A549 (cell line): ENCODE results near the gene OBSCN. TPM values are rescaled to one million over a fixed set of nuclear protein-coding genes. Genes with fewer than 3 reads are reported as not detected.
A peak's percentile ranks its signal among the peaks of the same experiment; 100 is the strongest.

Experiments used
- ATAC-seq, 2 experiments: fragments of 200-7000 bp in 1 of 2; fragments of >200 bp in 1 of 2; cut with Nextera tagmentation in 1 of 2; cut with Tn5 transposase in 1 of 2; 3 replicates each; pipeline versions ENCODE4 v1.8.0 to v1.9.1; 2018 to 2020; ENCODE audit warnings: mild to moderate bottlenecking in 1 of 2, moderate library complexity in 1 of 2
- CTCF ChIA-PET: fragments of 300-600 bp; sonication (Branson Sonifier 250); formaldehyde crosslinking; extraction: SDS; loops from one replicate; lab custom pipeline; 2021; ENCODE audit warnings: antibody characterized with exemption, inconsistent platforms; lab: Yijun Ruan, JAX
- POLR2A ChIA-PET: fragments of 350-600 bp; formaldehyde crosslinking; extraction: SDS; loops from one replicate; lab custom pipeline; 2021; ENCODE audit warnings: antibody characterized with exemption, inconsistent platforms; lab: Yijun Ruan, JAX
- DNase-seq, 2 experiments: peaks; one replicate each; pipeline versions ENCODE4 v3.0.0 to v3.0.0-alpha.2; 2011 to 2016; ENCODE audit warnings: low read depth in 1 of 2, low spot score in 1 of 2
- FAIRE-seq: peaks from 2 replicates; lab custom pipeline; 2011; peaks lifted over from hg19 to GRCh38; lab: Jason Lieb, UNC
- H3K27ac ChIP-seq, 2 experiments: fragments of >200 bp; sonication (Bioruptor Twin); formaldehyde crosslinking; 3 replicates each; pipeline ENCODE4 v1.5.1; 2016 to 2017
- H3K4me1 ChIP-seq: fragments of >200 bp; sonication (Bioruptor Twin); formaldehyde crosslinking; 3 replicates; pipeline ENCODE4 v1.6.1; 2016
- H3K4me2 ChIP-seq: fragments of >200 bp; sonication (Bioruptor Twin); formaldehyde crosslinking; 3 replicates; pipeline ENCODE4 v1.6.1; 2016
- H3K4me3 ChIP-seq: fragments of >200 bp; sonication (Bioruptor Twin); formaldehyde crosslinking; 3 replicates; pipeline ENCODE4 v1.5.1; 2016
- H3K9me3 ChIP-seq: fragments of >200 bp; sonication (Bioruptor Twin); formaldehyde crosslinking; 3 replicates; pipeline ENCODE4 v1.6.1; 2016
- CBX8 ChIP-seq: fragments of 200-600 bp; sonication (generic); IDR thresholded peaks from 2 replicates; pipeline ENCODE4 v1.6.1; 2016
- ESRRA ChIP-seq: fragments of 150-350 bp; IDR thresholded peaks from 2 replicates; pipeline ENCODE4 v1.6.1; 2014; ENCODE audit warnings: mild to moderate bottlenecking, low read length, borderline replicate concordance
- FOXS1 ChIP-seq: fragments of 250-450 bp; sonication (Bioruptor Pico); IDR thresholded peaks from 2 replicates; pipeline ENCODE4 v1.5.0; 2020; ENCODE audit warnings: mild to moderate bottlenecking, moderate library complexity
- HEYL ChIP-seq: fragments of 250-450 bp; sonication (Bioruptor Pico); IDR thresholded peaks from 2 replicates; pipeline ENCODE4 v1.8.0; 2021; ENCODE audit warnings: mild to moderate bottlenecking, moderate library complexity
- MAZ ChIP-seq: fragments of 150-350 bp; IDR thresholded peaks from 2 replicates; pipeline ENCODE4 v1.6.1; 2014; ENCODE audit warnings: antibody characterized with exemption, low read depth, low read length, borderline replicate concordance
- MYC ChIP-seq: IDR thresholded peaks from 2 replicates; pipeline ENCODE4 v1.6.1; 2012; ENCODE audit warnings: mild to moderate bottlenecking, inconsistent platforms, low read length, improper control_type of control experiment, borderline replicate concordance
- NR3C1 ChIP-seq: fragments of >200 bp; sonication (Bioruptor Twin); formaldehyde crosslinking; IDR thresholded peaks from 3 replicates; pipeline ENCODE4 v1.6.1; 2017
- PHF8 ChIP-seq: fragments of 200-600 bp; sonication (generic); IDR thresholded peaks from 2 replicates; pipeline ENCODE4 v1.6.1; 2016; ENCODE audit warnings: low read depth, mild to moderate bottlenecking, antibody characterized with exemption, moderate library complexity, borderline replicate concordance
- RARB ChIP-seq: fragments of 250-450 bp; sonication (Bioruptor Pico); IDR thresholded peaks from 2 replicates; pipeline ENCODE4 v1.8.0; 2021; ENCODE audit warnings: mild to moderate bottlenecking, moderate library complexity
- RFX5 ChIP-seq: fragments of 450-650 bp; IDR thresholded peaks from 2 replicates; pipeline ENCODE4 v1.7.1; 2014; ENCODE audit warnings: antibody characterized with exemption, mild to moderate bottlenecking, moderate library complexity
- RNF2 ChIP-seq: fragments of 200-600 bp; sonication (generic); IDR thresholded peaks from 2 replicates; pipeline ENCODE4 v1.6.1; 2016; ENCODE audit warnings: low read depth, mild to moderate bottlenecking, antibody characterized with exemption, moderate library complexity, borderline replicate concordance
- SREBF2 ChIP-seq: fragments of 450-650 bp; IDR thresholded peaks from 2 replicates; pipeline ENCODE4 v1.6.1; 2014; ENCODE audit warnings: mild to moderate bottlenecking, moderate library complexity
- ZNF302 ChIP-seq: fragments of 250-450 bp; sonication (Bioruptor Pico); IDR thresholded peaks from 2 replicates; pipeline ENCODE4 v1.9.0; 2021; ENCODE audit warnings: inconsistent platforms, mild to moderate bottlenecking, moderate library complexity
- ZSCAN20 ChIP-seq: fragments of 250-450 bp; sonication (Bioruptor Pico); IDR thresholded peaks from 2 replicates; pipeline ENCODE4 v1.8.0; 2022; ENCODE audit warnings: mild to moderate bottlenecking, moderate library complexity
- WGBS: methylation state at CpG from one replicate; pipeline ENCODE4 v1.1.6; 2017; ENCODE audit errors: missing lambda C conversion rate; 5-methylcytosine and 5-hydroxymethylcytosine counted together
- polyA plus RNA-seq, 4 experiments: library from polyadenylated mRNA; depleted of rRNA in 3 of 4; stranded (reverse); fragments of >200 nt; fragmentation: RNase III in 1 of 4; extraction: RNeasy Plus Mini Kit Qiagen cat#74134 plus additional on column Dnase treatment in 1 of 4; gene quantifications; 2 replicates in 3 of 4; 3 replicates in 1 of 4; pipeline ENCODE4 v1.2.3, GENCODE V29; 2011 to 2017
- TF ChIP-seq, protein P1 (sequence below): fragments of >200 bp; sonication (Bioruptor Twin); formaldehyde crosslinking; IDR thresholded peaks from 3 replicates; pipeline ENCODE4 v1.5.1; 2016
- TF ChIP-seq, protein P2 (sequence below): fragments of 250-450 bp; sonication (Bioruptor Pico); IDR thresholded peaks from 2 replicates; pipeline ENCODE4 v1.5.0; 2021; ENCODE audit warnings: mild to moderate bottlenecking, moderate library complexity, borderline replicate concordance
- TF ChIP-seq, protein P3 (sequence below): IDR thresholded peaks from 2 replicates; pipeline ENCODE4 v1.6.1; 2012; ENCODE audit warnings: low read depth, borderline replicate concordance
- TF ChIP-seq, protein P4 (sequence below): IDR thresholded peaks from 2 replicates; pipeline ENCODE4 v1.6.1; 2012
- TF ChIP-seq, protein P5 (sequence below): fragments of 450-650 bp; IDR thresholded peaks from 2 replicates; pipeline ENCODE4 v1.6.1; 2014; ENCODE audit warnings: antibody characterized with exemption
- TF ChIP-seq, protein P6 (sequence below): IDR thresholded peaks from 2 replicates; pipeline ENCODE4 v1.6.1; 2012

OBSCN gene
- polyA plus RNA-seq, 2 of the 4 experiments (the other 2 are of a cell fraction): 3.1 to 6.8 TPM

DNA sequence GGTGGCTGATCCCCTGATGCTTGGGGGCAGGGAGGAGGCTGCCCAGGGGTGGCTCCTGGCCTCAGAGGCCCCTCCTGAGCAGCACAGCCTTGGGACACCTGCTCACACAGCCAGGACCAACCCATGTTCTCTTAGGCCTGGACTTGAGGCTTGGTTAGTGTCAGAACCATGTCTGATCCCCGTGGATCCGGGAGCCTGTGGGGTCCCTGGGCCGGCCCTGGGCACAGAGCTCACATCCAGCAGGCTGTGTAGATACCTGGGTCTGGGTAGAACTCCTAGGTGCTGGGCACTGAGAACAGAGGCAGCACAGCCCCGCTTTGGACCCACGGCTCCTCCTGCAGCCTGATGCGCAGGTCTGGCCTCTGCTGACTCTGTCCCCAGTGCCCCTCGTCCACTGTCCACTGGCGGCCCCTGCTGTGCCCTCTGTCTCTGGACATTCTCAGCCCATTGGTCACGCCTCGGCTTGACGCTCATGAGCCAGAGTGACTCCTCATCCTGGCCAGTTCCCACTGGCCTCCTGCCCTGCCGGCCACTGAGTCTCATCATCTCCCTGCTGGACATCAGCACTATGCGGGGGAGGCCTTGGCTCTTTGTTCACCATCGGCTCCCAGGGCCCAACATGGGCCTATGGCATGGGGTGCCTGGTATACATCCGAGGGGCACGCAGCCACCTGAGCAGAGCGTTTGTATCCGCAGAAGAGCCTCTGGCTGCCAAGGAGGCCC lies 128.6 kb downstream of the OBSCN start:
- TF ChIP-seq, protein P1, sequence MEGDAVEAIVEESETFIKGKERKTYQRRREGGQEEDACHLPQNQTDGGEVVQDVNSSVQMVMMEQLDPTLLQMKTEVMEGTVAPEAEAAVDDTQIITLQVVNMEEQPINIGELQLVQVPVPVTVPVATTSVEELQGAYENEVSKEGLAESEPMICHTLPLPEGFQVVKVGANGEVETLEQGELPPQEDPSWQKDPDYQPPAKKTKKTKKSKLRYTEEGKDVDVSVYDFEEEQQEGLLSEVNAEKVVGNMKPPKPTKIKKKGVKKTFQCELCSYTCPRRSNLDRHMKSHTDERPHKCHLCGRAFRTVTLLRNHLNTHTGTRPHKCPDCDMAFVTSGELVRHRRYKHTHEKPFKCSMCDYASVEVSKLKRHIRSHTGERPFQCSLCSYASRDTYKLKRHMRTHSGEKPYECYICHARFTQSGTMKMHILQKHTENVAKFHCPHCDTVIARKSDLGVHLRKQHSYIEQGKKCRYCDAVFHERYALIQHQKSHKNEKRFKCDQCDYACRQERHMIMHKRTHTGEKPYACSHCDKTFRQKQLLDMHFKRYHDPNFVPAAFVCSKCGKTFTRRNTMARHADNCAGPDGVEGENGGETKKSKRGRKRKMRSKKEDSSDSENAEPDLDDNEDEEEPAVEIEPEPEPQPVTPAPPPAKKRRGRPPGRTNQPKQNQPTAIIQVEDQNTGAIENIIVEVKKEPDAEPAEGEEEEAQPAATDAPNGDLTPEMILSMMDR: no peak
- TF ChIP-seq MYC (no peak), RARB (no peak), ESRRA (no peak), SREBF2 (no peak), ZNF302 (CRISPR knock-in tag) (no peak), HEYL (CRISPR knock-in tag) (no peak), CBX8 (no peak), PHF8 (no peak), ZSCAN20 (CRISPR knock-in tag) (no peak), NR3C1 (no peak), RFX5 (no peak), RNF2 (no peak), FOXS1 (CRISPR knock-in tag) (no peak), MAZ (no peak)
- TF ChIP-seq, protein P2, sequence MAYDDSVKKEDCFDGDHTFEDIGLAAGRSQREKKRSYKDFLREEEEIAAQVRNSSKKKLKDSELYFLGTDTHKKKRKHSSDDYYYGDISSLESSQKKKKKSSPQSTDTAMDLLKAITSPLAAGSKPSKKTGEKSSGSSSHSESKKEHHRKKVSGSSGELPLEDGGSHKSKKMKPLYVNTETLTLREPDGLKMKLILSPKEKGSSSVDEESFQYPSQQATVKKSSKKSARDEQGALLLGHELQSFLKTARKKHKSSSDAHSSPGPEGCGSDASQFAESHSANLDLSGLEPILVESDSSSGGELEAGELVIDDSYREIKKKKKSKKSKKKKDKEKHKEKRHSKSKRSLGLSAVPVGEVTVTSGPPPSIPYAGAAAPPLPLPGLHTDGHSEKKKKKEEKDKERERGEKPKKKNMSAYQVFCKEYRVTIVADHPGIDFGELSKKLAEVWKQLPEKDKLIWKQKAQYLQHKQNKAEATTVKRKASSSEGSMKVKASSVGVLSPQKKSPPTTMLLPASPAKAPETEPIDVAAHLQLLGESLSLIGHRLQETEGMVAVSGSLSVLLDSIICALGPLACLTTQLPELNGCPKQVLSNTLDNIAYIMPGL: no peak
- TF ChIP-seq, protein P3, sequence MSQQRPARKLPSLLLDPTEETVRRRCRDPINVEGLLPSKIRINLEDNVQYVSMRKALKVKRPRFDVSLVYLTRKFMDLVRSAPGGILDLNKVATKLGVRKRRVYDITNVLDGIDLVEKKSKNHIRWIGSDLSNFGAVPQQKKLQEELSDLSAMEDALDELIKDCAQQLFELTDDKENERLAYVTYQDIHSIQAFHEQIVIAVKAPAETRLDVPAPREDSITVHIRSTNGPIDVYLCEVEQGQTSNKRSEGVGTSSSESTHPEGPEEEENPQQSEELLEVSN: no peak
- TF ChIP-seq, protein P4, sequence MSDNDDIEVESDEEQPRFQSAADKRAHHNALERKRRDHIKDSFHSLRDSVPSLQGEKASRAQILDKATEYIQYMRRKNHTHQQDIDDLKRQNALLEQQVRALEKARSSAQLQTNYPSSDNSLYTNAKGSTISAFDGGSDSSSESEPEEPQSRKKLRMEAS: no peak
- TF ChIP-seq, protein P5, sequence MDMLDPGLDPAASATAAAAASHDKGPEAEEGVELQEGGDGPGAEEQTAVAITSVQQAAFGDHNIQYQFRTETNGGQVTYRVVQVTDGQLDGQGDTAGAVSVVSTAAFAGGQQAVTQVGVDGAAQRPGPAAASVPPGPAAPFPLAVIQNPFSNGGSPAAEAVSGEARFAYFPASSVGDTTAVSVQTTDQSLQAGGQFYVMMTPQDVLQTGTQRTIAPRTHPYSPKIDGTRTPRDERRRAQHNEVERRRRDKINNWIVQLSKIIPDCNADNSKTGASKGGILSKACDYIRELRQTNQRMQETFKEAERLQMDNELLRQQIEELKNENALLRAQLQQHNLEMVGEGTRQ: no peak
- TF ChIP-seq, protein P6, sequence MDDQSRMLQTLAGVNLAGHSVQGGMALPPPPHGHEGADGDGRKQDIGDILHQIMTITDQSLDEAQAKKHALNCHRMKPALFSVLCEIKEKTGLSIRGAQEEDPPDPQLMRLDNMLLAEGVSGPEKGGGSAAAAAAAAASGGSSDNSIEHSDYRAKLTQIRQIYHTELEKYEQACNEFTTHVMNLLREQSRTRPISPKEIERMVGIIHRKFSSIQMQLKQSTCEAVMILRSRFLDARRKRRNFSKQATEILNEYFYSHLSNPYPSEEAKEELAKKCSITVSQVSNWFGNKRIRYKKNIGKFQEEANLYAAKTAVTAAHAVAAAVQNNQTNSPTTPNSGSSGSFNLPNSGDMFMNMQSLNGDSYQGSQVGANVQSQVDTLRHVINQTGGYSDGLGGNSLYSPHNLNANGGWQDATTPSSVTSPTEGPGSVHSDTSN: no peak
- Histone ChIP-seq H3K27ac (no peak overlapping the region), H3K9me3 (no peaks in the 10 kb centered on the region), H3K4me1 (no peaks in the 10 kb centered on the region), H3K4me3 (no peak overlapping the region), H3K4me2 (no peak overlapping the region)
- DNase-seq (no peak), ATAC-seq (peak in 1 of 2 experiments; percentile 26; a peak in 3 of 6 replicates), FAIRE-seq (no peak)
- ChIA-PET POLR2A (no interaction called here), CTCF (no interaction called here)
- 66% methylated on average over 11 of the region's 18 CpGs for WGBS
